HG02852 (cell line): Measurements from ENCODE around the gene TMEM87A.
"Not testable (repeated sequence)": the region's sequence is repeated elsewhere in the genome, so short reads cannot be mapped to it uniquely, and the experiment has no call there.

Source experiments
- ATAC-seq: cut with Tn5 transposase; IDR thresholded peaks from one replicate; pipeline ENCODE4 v1.9.1; 2021; ENCODE audit warnings: mild to moderate bottlenecking, moderate library complexity; ENCODE audit not compliant: unreplicated experiment

The TMEM87A gene

DNA sequence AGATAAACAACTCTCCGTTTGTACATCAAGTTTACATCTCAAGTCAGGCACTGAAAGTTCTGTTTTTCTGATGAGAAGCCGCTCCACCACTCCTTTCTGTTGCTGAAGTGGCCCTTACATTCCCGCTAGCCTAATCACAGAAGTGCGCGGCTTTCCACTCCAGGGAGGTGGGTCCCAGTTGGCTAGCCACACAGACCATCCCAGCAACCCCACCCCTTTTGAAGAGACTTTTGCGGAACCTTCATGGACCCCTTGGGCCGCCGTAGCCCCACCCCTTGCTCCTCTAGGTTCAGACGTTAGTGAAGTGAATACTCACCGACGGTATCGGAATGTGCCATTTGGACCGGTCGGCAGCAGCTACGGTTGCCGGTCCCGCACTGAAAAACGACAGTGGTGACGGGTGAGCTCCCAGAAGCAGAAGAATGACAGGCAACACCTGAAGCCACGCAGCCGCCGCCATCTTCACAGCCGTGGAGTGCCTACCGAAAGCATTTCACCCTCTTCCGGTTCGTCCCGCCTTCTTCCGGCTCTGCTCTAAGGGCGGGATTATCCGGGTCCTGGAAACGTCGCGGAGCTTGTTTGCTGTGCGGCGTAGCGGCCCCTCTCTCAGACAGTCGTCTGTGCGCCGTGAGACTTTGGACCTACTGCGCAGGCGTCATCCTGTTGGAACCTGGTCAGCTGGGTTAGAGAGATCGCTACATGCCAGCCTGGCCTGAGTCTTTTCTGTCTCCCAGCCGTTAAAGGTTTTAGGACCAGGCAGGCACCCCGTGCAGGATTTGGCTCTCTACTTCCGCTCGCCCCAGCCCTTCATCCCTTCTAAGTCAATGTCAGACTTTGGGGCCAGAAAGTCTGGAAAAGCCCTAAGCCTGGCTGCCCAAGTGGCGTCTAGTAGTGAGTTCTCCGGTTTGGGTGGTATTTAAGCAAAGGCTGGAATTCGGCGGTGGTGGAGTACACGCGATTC is at the start of gene TMEM87A, which contains the start of gene GANC:
TMEM87A (minus strand) TSS at position 495 of the 961 bp plus-strand sequence; CDS start at position 460, 35 bp downstream.
GANC (plus strand) TSS at position 263 of the 961 bp plus-strand sequence. CDS start 1,281 bp downstream, outside the sequence.
- ATAC-seq: peak; percentile 89

DNA sequence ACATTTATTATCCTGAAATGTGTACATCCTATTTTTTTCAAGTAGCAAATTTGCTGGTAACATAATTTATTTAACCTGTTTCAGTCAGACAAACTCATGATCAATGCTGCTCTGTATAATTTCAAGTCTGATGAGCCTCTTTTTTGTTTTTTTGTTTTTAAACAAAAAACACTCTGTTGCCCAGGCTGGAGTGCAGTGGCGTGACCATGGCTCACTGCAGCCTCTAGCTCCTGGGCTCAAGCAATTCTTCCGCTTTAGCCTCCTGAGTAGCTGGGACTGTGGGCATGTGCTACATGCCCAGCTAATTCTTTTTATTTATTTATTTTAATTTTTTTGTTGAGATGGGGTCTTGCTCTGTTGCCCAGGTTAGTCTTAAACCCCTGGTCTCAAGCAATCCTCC is 46.0 kb upstream of the TMEM87A start:
- ATAC-seq: no peak

GRCh38 chr15:42316282-42316805 is 43.1 kb upstream of the TMEM87A start:
- ATAC-seq: not testable (repeated sequence)

DNA sequence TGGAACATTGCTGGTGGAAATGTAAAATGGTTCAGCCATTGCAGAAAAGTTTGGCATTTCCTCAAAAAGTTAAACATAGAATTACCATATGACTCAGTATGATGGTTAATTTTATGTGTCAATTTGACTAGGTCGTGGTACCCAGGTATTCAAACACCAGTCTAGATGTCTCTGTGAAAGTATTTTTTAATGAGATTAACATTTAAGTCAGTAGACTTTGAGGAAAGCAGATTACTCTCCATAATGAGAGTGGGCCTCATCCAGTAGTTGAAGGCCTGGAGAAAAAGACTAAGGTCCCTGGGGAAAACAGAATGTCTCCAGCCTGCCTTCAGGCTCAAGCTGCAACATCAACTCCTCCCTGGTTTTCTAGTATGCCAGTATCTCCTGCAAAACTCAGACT is 42.3 kb upstream of the TMEM87A start:
- no peak for ATAC-seq

DNA sequence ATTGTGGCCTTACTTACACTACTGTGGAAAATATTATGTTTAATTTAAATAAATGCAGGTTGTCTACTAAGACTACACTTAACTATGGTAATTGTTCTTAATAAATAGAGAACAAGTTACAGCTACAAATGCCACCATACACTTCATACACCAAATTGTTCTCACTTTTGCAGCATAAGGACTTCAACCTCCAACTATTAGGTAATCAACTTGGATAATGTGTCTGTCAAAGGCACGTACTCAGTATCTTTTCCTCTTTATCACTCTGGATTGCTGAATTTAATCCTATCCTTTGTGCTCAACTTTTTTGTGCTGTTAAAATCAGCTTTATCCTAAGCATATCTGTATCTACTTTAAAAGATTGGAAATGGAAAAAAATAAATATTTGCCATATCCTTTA is 41.6 kb upstream of the TMEM87A start:
- ATAC-seq: no peak

GRCh38 chr15:42313463-42313862 is 40.2 kb upstream of the TMEM87A start:
- ATAC-seq: no peak

- ATAC-seq: no peak
Observed at GRCh38 chr15:42306681-42307080, 33.4 kb upstream of the TMEM87A start.

DNA sequence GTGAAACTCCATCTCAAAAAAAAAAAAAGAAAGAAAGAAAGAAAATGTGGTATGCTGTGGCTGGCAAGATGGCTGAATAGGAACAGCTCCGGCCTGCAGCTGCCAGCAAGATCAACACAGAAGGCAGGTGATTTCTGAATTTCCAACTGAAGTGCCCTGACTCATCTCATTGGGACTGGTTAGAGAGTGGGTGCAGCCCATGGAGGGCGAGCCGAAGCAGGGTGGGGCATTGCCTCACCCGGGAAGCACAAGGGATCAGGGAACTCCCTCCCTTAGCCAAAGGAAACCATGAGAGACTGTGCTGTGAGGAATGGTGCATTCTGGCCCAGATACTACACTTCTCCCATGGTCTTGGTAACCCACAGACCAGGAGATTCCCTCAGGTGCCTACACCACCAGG is 27.8 kb upstream of the TMEM87A start:
- ATAC-seq: not testable (repeated sequence)

DNA sequence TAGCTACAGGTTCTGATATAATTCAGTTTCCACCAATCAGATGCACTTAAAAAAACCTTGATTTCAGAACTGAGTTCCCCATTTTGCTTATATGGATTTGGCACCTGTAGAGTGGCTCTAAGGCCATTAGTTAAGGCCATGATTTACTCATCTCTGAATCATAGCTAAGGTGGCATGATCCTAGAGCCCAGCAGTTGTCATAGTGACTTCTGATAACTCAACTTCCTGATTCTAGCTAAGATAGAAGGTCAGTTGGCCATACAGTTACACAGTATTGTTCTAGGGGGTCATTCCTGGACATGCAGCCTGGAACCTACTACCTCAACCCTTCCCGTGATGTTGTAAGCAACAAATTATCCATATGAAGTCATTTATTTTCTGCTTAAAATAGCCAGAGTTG is 15.9 kb upstream of the TMEM87A start:
- ATAC-seq: no peak

GRCh38 chr15:42287931-42288330 is 14.7 kb upstream of the TMEM87A start:
- no peak for ATAC-seq

- ATAC-seq: no peak
Observed at GRCh38 chr15:42286445-42287029, 13.3 kb upstream of the TMEM87A start.

DNA sequence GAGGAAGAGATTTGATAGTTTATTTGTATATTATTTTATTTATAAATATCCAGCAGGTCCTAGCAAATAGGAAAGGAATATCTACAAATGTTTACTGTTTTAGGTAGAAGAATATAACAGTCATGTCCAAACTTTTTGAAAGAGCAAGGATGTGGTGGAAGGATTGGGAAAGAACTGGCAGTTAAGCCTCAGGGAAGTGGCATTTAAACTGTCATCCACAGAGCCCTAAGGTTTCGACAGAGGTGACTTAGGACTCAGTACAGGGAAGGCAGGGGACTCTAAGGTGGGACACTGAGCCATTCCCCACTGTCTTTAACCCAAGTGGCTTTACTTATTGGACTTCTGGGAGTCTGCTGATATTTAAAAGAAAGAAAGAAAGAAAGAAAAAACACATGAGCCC is 11.8 kb upstream of the TMEM87A start:
- ATAC-seq: no peak

DNA sequence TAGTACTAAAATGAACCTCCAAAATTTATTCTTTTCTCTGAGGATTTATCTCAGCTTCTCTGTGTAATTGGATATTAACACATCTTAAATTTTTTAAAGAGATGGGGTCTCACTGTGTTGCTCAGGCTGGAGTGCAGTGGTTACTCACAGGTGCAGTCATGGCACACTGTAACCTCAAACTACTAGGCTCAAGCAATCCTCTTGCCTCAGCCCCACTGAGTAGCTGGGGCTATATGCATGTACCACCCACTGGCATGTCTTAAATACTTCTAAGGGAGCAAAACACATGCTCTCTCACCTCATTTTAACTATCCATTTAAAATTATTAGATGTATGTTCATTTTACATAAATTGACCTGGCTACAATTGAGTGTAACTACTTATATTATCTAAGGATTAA is 11.3 kb upstream of the TMEM87A start:
- ATAC-seq: no peak

- ATAC-seq: no peak
Observed at GRCh38 chr15:42283671-42284070, 10.4 kb upstream of the TMEM87A start.

DNA sequence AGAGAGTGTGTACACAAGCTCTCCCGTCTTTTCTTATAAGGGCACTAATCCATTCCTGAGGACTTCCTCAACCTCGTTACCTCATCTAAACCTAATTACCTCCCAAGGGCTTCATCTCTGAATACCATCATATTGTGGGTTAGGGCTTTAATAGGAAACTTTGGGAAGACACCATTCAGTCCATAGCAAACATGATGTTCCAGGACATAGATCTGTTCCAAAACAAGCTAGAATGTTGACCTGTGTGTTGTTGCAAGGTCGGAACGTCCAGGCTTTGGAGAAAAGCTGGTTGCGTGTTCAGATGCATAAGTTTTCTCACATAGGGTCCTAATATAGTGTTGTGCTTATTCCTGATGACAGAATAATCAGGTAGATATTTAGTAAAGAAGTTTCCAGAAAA is 9.7 kb upstream of the TMEM87A start:
- ATAC-seq: no peak

DNA sequence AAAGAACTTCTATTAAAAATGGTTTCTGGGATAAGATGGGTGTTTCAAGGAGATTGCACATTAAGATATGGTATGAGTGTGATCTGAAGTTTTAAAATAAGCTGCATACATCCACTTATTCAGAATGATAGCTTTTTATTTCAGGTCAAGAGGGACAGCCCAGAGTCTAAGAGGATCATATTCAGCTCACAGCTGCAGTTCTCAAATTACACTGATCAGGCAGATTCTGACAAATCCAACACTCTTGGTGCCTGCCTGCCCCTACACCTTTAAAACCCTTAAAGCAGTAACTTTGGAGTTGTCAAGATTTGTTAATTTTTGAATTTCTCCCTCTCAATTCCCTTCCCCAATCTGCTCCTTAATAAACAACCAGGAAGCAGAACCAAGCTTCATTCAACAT is 9.1 kb upstream of the TMEM87A start:
- no peak for ATAC-seq

- no peak for ATAC-seq
Observed at GRCh38 chr15:42279234-42279723, 6.0 kb upstream of the TMEM87A start.

GRCh38 chr15:42276762-42277161 is 3.5 kb upstream of the TMEM87A start:
- ATAC-seq: no peak

- ATAC-seq: no peak
Observed at GRCh38 chr15:42275780-42276391, 2.7 kb upstream of the TMEM87A start.

GRCh38 chr15:42274702-42274989 is 1.4 kb upstream of the TMEM87A start:
- no peak for ATAC-seq

DNA sequence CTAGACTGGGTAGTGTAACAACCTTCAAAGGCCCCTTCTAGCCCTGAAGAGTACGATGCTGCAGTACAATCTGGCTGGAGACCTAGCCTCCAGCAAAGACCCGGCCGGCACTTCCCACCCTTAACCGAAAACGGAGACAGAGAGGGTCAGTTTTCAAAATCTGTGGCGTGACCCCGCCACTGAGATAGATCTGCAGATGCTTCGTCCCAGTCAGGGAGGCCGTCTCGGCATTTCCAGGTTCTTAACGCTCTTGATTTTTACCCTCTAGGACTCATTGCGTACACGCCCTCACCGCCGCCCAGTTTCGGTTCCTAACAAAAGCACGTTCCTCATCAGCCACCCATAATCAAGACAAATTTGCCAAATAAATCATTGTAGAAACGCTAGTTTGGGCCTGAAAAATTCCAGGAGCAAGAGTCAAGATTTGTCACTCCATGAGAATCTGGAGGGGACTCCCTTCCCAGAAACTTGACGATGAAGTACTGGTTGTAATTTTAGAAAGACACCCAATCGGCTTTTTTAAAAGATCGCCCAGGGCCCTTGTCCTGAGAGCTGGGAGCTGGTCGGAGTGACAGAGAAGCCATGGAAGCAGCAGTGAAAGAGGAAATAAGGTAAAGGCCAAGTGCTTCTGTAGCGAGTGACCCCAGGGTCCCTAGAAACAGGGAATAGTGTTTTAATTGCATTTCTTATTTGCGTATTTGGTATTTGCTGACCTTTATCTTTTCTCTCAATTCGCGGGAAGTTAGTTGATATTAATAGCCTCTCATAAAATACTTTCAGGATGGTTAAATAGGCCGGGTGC is 868 bp upstream of the TMEM87A start:
- ATAC-seq: peak; percentile 28
